ENCODE results near the gene CHAT. TPM values are rescaled to one million over a fixed set of nuclear protein-coding genes. Genes with fewer than 3 reads are reported as not detected.
A peak's percentile ranks its signal among the peaks of the same experiment; 100 is the strongest.

CHAT gene
- total RNA-seq, result 1 to 10 TPM in 1 of 4 donors, under 1 TPM in 1, not detected in 2; 0.94 to 1.6 TPM

DNA sequence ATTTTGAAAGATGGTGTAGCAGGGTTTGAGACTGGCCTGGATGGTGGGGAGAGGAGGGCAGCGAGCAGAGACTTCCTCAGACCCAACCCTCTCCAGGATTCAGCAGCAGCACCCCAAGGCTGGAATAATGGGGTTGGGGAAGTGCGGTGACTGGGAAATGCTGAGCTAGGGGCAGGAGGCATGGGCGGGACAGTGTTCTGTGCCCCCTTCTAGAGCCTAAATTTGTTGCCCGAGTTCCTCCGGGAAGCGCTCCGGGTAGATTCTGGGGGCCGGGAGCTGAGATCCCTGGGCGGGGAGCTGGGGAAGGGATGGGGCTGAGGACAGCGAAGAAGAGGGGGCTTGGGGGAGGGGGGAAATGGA, at the start of gene CHAT:
CHAT (plus strand) TSS at position 156 of the 360 bp plus-strand sequence; CDS start at position 309, 153 bp downstream.
- Histone ChIP-seq H3K36me3 (no peaks in the 10 kb centered on the region), H3K4me1 (peaks cover 0 to 37% (median 11%) of the 10 kb centered on the region in 3 donors), H3K27me3 (peaks cover 99% of the 10 kb centered on the region), H3K27ac (no peak within 1 kb of the TSS), H3K4me3 (no peak within 1 kb of the TSS), H3K9me3 (no peaks in the 10 kb centered on the region)
- TF ChIP-seq EP300 (IDR thresholded peaks at IDR 0.05) (no peak), POLR2A (IDR thresholded peaks at IDR 0.05) (no peak), POLR2AphosphoS5 (IDR thresholded peaks at IDR 0.05) (no peak)
- TF ChIP-seq, protein P1, sequence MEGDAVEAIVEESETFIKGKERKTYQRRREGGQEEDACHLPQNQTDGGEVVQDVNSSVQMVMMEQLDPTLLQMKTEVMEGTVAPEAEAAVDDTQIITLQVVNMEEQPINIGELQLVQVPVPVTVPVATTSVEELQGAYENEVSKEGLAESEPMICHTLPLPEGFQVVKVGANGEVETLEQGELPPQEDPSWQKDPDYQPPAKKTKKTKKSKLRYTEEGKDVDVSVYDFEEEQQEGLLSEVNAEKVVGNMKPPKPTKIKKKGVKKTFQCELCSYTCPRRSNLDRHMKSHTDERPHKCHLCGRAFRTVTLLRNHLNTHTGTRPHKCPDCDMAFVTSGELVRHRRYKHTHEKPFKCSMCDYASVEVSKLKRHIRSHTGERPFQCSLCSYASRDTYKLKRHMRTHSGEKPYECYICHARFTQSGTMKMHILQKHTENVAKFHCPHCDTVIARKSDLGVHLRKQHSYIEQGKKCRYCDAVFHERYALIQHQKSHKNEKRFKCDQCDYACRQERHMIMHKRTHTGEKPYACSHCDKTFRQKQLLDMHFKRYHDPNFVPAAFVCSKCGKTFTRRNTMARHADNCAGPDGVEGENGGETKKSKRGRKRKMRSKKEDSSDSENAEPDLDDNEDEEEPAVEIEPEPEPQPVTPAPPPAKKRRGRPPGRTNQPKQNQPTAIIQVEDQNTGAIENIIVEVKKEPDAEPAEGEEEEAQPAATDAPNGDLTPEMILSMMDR (IDR thresholded peaks at IDR 0.05), result no peak
- WGBS, 2 donors (ENCODE audit: low coverage in 1 of 2), result 0% methylated on average over 2 to 5 of the region's 10 CpGs
- ATAC-seq, result no peak

DNA sequence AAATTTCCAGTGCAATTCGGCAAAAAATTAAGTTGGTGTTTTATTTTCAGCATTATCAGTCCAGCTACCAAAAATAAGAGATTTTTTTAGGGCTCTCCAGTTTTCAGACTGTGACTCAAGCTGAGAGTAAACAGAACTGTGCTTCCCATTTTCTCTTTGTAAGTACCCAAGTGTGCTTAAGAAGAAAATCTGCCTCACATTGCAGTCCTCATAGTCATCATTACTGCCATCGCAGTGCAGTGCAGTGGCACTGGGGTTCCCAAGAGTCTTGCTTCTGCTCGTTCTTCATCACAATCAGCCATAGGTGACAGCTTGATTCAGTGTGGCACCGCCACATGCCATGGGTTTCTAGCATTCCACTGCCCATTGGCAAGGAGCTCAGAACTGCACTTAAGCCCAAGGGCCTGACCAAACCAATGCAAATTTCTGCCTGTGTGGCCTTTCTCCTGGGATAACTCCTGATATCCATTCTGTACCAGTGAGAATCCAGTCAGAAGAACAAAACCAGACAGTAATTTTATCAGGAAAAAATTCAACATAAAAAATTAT, 49.3 kb upstream of the CHAT start:
- peaks cover 26% of the 10 kb centered on the region for H3K27me3 ChIP-seq
- no peak overlapping the region for H3K27ac ChIP-seq
- 80% methylated on average over 3 to 4 of the region's 4 CpGs for WGBS, 2 donors (ENCODE audit: low coverage in 1 of 2)
- peaks cover 0 to 10% (median 0%) of the 10 kb centered on the region in 3 donors for H3K9me3 ChIP-seq
- no peaks in the 10 kb centered on the region for H3K4me1 ChIP-seq
- H3K4me3 ChIP-seq, result no peak overlapping the region
- H3K36me3 ChIP-seq, result no peaks in the 10 kb centered on the region
- TF ChIP-seq POLR2A (IDR thresholded peaks at IDR 0.05) (no peak), POLR2AphosphoS5 (IDR thresholded peaks at IDR 0.05) (no peak), EP300 (IDR thresholded peaks at IDR 0.05) (no peak)
- TF ChIP-seq, protein P1 (IDR thresholded peaks at IDR 0.05), result no peak
- no peak for ATAC-seq

DNA sequence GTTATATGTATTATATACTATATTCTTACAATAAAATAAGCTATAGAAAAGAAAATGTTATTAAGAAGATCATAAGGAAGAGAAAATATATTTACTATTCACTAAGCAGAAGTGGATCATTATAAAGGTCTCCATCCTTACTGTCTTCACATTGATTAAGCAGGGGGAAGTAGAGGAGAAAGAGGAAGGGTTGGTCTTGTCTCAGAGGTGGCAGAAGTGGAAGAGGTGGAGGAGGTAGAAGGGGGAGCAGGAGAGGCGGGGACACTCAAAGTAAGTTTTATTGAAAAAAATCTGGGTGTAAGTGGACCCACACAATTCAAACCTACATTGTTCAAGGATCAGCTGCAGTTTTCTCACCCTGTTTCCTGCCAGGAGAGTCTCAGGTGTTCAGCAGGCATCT, 46.0 kb upstream of the CHAT start:
- no peaks in the 10 kb centered on the region for H3K36me3 ChIP-seq
- H3K4me3 ChIP-seq, result no peak overlapping the region
- peaks cover 12% of the 10 kb centered on the region for H3K27me3 ChIP-seq
- peaks cover 0 to 14% (median 0%) of the 10 kb centered on the region in 3 donors for H3K9me3 ChIP-seq
- TF ChIP-seq POLR2AphosphoS5 (IDR thresholded peaks at IDR 0.05) (no peak), EP300 (IDR thresholded peaks at IDR 0.05) (no peak), POLR2A (IDR thresholded peaks at IDR 0.05) (no peak)
- TF ChIP-seq, protein P1 (IDR thresholded peaks at IDR 0.05), result no peak
- ATAC-seq, result no peak
- no peaks in the 10 kb centered on the region for H3K4me1 ChIP-seq
- no peak overlapping the region for H3K27ac ChIP-seq
- WGBS, 2 donors (ENCODE audit: low coverage in 1 of 2), result 63 to 100% methylated on average over 1 of the region's 1 CpG

GRCh38 chr10:49568235-49568634, 45.6 kb upstream of the CHAT start:
- Histone ChIP-seq H3K27ac (no peak overlapping the region), H3K27me3 (peaks cover 12% of the 10 kb centered on the region), H3K4me3 (no peak overlapping the region), H3K4me1 (no peaks in the 10 kb centered on the region), H3K36me3 (no peaks in the 10 kb centered on the region), H3K9me3 (peaks cover 0 to 14% (median 0%) of the 10 kb centered on the region in 3 donors)
- TF ChIP-seq POLR2AphosphoS5 (IDR thresholded peaks at IDR 0.05) (no peak), POLR2A (IDR thresholded peaks at IDR 0.05) (no peak), EP300 (IDR thresholded peaks at IDR 0.05) (no peak)
- TF ChIP-seq, protein P1 (IDR thresholded peaks at IDR 0.05), result no peak
- ATAC-seq, result peak; percentile 71
- 61 to 68% methylated on average over 2 of the region's 2 CpGs for WGBS, 2 donors (ENCODE audit: low coverage in 1 of 2)

- TF ChIP-seq POLR2A (IDR thresholded peaks at IDR 0.05), result no peak
- no peak for TF ChIP-seq POLR2AphosphoS5 (IDR thresholded peaks at IDR 0.05)
- no peak for TF ChIP-seq EP300 (IDR thresholded peaks at IDR 0.05)
- TF ChIP-seq, protein P1 (IDR thresholded peaks at IDR 0.05), result no peak
- ATAC-seq, result peak; percentile 69
- peaks cover 12% of the 10 kb centered on the region for H3K27me3 ChIP-seq
- 46 to 53% methylated on average over 3 of the region's 3 CpGs for WGBS, 2 donors (ENCODE audit: low coverage in 1 of 2)
- H3K9me3 ChIP-seq, result peaks cover 0 to 14% (median 0%) of the 10 kb centered on the region in 3 donors
- no peak overlapping the region for H3K4me3 ChIP-seq
- no peaks in the 10 kb centered on the region for H3K36me3 ChIP-seq
- H3K27ac ChIP-seq, result peak overlapping the region in 1 of 4 donors; percentile 24
- H3K4me1 ChIP-seq, result no peaks in the 10 kb centered on the region
These were observed 44.7 kb upstream of the CHAT start for GRCh38 chr10:49569031-49569631.

Data from gastroesophageal sphincter (tissue), 4 donors.